Central memory CD4-positive, alpha-beta T cell (primary cell): Measurements from ENCODE around the gene CTSH.
"Not testable (repeated sequence)": the region's sequence is repeated elsewhere in the genome, so short reads cannot be mapped to it uniquely, and the experiment has no call there.

ENCODE experiments used
- DNase-seq: peaks from one replicate; pipeline ENCODE4 v3.0.0; 2022

CTSH gene

DNA sequence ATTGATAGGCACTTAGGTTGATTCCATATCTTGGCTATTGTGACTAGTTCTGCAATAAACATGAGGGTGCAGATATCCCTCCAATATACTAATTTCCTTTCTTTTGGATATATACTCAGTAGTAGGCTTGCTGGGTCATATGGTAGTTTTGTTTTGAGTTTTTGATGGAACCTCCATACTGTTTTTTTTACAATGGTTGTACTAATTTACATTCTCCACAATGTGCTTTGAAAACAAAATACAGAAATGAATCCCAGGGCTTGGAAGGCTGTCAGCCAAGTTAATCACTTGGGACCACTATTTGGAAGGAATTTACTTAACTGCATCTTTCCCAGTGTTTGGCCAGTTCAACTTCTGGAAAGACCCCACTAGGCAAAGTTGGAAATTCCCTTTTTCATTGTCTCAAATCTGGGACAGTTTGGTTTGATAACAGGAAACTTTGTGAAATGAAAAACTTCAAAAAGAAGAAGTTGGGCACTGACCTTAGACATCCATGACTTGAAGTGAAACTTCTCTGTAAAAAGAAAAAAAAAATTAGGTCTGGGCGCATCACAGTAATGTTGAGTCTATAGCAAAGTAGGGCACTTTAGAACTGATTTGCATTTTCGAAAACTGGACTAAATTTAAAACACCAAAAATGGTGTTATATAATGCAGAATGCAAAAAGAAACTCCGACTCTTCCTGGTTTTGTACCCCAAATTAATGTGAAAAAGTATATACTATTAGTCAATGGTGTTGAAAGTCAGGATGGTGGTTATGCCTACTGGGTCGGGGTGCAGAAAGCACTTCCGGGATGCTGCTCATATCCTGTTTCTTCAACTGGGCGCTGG, 6.0 kb downstream of the CTSH start:
- DNase-seq: peak; percentile 43

DNA sequence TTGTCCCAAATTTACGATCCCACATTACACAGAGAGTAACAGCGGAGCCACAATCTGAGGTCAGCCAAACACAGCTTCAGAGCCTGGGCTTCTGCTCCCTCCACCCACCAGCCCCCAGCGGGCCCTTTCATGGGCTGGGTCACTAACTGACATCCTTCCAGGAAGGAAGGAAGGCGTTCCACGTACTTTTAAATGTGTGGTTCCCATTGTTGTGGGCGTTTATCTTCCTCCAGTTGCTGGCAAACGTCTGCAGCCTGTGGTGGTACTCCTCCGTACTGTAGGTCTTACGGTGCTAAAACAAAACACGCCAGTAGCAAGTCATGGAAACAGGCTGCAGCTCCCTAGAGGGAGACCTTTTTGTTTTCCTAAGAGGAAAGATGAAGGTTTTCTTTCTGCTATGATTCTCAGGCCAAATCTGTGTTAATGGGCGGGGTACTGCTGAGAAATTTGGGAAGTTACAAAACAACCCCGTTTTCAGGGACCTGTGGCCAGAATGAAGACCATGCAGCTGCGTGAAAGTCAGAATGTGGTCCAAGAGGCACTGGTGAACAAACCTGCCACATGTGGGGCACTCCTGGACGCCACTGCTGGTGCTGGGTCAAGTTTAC, 7.6 kb downstream of the CTSH start:
- no peak for DNase-seq

DNA sequence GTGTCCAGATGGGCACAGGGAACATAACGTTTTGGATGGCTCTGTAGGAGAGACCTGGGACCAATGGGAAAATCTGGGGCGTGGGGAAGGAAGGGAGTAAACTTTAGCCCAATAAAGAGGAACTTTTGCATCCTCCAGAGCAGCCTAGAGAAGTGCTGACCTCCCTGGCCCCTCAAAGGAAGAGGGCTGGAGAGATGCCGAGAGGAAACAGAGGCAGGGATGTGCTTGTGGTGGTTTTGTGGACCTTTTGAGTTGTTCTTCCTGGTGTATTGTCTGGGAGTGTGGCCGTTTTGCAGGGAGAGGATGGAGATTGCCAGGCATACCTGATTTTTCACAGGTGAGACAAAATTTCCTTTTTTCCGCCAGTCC, 10.2 kb downstream of the CTSH start:
- no peak for DNase-seq

DNA sequence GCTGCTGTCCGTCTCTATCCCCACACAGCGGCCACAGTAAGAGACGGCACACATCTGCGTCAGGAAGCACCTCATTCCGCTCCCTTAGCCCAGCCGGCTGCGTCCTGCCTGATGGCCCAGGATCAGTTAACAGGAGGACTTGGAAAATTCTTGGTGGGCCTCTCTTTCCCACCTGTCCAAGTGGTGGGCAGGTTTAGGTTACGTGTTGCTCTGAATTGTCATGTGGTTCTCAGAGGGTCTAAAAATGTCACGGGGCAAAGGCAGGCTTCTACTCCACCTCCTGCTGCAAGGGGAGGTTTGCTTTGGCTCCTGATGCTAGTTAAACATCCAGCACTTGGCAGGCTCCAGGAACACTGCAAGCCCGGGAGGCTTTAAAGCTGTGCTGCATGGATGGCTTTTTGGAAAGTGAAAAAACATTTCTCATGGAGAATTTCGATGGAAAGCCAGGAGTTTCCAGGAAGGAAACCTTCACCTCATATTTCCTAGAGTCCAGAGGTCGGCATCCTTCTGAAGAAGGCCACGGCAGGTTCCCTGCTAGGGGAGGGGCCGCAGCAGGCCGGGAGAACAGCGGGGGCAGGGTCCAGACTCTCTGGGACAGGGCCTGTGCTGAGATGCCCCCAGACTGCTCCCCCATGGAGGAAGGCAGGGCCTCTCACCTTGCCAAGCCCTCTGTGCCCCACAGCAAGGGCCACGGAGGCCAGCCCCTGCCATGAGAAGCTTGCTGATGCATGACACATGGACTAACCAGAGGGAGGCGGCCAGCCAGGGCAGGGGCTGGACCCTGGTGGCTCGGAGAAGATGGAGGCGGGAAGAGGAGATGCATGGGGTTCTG, 10.8 kb downstream of the CTSH start:
- no peak for DNase-seq

DNA sequence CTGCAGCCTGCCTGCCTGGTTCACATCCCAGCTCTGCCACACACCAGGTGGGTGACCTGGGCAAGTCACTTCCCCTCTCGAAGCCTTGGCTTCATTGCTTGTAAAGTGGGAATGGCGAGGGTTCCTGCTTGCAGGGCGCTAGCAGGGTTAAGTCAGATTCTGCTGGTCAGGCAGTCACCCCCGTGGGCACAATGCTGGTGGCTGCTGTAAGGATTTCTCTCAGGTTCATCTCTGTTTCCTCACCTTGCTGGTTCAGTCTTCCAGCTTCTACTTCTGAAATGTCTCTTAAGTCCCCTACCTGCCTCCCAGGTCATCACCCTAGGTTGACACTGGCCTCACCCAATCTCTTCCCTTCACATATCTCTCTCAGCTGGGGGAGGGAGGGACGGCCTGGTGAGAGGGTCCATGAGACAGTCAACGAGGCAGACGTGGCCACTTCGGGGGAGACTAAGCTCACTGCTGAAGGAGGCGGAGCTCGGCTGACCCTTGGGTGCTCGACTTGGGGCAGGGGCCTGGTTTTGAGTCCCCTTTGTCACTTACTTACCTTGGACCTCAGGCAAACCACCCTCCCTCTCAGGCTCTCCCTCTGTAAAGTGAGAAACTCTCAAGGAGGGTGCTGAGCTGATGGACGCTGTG, 11.5 kb downstream of the CTSH start:
- no peak for DNase-seq

DNA sequence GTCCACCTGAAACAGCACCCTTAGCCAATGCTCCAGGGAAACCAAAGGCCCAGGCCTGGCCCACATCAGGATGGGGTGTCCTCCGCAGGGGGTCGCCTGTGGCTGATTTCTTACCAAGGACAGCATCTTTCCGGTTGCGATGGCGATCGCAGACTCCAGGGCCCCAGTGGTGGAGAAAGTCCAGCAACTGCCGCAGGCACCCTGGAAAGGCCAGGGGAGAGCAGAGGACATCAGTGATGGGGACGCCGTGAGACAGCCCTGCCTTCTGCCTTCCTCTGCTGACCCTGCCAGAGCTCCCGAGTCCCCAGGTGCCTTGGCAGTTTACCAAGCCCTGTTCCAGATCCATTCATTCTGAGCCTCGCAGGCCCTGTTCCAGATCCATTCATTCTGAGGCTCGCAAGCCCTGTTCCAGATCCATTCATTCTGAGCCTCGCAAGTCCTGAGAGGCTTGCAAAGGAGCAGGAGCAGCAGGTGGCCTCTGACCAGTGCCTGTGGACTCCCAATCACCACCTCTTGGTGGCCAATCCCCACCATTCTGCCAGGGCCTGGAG, 12.5 kb downstream of the CTSH start:
- DNase-seq: no peak

DNA sequence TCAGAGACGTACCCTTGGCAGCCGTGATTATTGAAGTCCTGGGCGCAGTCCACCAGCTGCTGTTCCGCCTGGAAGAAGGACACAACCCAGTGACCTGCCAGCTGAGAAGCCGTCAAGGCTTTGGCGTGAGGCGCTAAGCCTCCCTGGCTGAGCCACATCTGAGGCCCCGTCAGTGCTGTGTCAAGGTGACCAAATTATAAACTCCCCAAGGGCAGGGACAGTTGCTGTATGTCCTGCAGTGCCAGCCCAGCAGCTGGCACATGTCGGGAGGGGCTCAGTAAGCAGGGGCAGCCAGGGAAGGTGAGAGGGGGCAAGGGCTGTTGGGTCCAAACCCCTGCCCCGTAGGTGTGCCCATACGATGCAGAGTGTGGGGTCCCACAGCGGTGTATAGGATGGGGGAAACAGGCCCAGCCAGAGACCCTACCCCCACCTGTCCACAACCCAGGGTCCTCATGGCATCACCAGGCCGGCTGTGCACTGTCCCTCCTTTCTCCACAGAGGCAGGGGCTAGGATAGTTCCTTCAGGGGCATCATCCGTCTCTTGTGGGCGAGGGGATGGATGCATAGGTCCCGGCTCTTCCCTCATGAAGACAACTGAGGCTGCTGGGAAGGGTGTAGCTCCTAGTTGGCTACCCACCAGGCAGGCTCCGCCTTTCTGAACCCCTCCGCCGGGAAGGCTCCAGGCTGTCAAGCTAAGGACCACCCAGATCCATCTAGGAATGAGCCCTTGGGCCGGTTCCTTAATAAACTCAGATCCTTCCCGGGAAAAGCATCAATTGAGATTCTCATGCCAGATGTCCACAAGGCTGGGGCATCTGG, 13.2 kb downstream of the CTSH start:
- no peak for DNase-seq

DNA sequence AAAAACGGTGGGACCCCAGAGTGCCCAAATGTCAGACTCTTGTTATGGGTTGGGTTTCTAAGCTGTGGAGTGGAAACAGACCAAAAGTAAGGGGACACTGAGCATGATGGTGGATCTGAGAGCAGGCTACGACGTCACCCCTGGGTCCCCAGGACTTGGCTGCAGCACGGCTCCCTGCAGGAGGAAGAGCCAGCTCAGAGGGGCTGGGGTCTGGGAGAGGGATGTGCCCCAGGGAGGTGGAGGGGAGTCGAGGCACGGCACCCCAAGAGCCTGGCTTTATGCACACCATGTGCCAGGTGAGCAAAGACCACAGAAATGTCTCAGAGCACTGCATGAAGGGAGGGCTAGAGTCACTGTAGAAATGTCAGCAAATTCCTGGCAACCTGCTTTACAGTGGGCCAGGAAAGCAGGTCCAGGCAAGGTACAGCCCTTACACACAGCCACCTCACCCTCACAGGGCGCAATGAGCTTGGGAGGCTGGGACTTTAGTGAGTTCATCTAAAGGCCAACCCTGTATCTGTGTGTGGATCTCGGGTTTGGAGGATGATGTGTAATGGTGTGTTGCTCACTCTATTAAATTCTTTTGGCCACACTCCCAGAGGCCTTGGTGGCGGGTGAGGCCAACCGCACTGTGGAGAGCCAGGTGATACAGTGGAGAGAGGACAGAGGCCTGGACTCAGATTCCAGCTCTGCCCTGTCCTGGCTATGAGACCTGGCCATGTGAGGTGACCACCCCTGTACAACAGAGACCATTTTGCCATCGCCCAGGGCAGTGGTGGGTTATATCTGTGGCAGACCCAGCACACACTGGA, 14.1 kb downstream of the CTSH start:
- DNase-seq: no peak

DNA sequence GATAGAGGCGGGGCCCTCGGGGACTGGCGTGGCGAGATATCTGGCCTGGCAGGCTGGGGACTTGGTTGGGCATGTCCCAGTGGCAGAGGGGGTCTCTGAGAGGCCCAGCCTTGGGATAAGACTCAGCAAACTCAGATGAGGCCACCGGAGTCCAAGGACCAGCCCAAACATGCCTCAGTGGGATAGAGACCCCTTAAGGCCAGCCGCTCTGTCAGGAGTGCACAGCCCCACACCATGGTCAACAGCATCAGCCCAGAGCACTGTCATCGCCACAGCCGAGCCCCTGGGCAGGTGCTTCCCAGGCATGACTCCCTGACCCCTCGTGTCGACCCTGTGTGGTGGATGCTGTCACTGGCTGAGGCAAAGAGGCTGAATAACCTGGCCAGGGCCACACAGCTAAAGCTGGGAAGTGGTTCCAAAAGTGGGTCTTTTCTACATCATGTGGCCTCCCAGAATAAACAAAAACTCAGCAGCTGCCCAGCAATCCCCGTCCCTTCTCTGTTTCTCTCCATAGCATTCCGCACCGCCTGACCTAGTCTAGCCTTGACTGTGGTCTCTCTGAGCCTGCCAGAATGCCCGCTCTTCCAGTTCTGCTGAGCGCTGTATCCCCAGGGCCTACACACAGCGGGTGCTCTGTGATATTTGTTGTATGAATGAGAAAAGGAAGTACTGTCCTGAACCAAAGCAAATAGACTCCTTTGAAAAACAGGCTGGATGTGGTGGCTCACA, 15.1 kb downstream of the CTSH start:
- DNase-seq: no peak

DNA sequence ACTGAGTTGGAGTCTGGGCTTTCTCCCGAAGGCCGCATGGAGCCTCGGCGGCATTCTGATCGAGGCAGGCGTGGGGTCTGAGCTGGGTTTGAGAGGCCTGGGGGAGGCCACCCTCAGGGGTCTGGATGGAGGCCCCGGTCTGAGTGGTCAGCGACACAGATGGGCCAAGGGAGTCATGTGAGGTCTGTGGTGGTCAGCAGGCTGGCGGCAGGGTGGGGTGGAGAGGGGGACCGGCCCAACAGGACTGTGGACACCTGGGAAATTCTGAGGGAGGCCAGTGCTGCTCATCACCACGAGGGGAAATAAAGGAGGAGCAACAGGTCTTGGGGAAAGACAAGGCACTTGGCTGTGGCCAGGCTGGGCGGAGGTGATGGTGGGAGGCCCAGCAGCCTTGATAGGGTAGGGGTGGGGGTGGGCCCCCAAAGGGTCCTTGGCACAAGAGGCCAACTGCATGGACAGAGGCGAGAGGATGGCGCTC, 16.2 kb downstream of the CTSH start:
- DNase-seq: no peak

DNA sequence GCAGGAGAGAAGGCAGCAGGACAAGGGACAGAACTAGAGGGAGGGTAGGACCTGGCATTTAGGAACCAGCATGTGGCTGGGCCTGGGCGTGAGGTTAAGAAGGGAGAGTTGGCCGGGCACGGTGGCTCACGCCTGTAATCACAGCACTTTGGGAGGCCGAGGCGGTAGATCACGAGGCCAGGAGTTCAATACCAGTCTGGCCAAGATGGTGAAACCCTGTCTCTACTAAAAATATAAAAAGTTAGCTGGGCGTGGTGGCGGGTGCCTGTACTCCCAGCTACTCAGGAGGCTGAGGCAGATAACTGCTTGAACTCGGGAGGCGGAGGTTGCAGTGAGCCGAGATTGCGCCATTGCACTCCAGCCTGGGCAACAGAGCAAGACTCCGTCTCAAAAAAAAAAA, 16.7 kb downstream of the CTSH start:
- not testable (repeated sequence) for DNase-seq

DNA sequence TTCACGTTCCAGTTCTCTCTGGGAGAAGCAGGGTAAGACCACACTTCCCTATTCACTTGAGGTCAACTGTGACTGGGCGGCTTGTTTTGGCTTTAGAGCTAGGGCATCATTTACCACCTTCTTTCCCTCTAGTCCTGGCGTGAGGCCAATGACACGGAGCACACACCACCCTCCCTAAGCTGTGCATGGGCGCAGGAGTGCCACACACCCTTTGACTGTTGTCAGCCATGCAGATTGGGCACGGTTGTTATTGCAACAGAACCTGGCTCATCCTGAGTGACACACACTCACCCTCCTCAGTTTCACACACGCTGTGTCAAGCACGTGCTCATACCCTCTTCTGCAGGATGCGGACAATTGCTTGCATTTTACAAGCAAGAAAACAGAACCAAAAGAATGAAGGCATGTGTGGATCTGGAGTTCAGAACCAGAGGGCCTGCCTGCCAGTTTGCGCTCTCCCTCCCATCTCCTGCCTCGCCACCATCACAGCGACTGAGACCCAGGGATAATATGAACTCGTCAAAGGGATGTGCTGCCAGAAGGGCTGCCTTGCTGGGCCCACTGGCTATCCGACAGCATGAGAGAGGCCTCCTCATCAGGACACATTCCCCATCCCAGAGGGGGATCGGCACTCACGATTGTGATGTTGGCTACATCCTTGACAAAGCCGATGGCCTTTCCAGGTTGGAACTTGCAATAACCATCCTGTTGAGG, 17.6 kb downstream of the CTSH start:
- no peak for DNase-seq

DNA sequence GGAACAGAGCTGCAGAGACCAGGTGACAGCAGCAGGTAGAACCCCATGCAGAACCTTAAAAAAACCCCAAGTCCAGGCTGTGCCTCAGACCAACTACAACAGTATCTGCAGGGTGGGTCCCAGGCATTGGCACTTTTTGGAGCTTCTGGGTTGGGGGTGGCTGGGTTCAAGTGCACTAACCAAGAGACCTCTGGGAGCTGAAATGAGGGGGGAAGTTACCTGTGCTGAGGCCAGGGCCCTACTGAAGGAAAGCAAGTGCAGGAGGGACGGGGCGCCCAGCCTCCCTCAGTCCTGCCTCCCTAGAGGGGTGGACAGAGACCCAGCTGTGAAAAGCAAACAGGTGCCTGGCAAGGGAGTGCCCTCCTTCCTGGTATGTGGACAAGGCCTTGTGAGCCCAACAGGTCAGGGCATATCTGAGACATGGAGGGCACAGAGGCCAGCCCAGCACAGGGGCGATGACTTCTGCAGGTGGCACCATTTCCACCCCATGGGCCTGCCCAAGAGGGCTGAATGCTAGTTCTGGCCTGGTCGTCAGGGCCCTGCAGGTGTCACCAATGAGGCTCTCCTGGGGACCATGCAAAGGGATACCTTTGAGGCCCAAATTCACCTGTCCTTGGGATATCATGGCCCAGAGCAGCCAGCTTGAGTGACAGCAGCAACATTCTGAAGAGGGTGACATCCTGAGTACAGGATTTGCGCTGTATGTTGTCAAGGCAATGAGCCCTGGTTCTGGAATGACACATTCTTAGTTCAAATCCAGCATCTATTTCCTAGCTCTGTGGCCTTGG, 18.7 kb downstream of the CTSH start:
- DNase-seq: no peak

DNA sequence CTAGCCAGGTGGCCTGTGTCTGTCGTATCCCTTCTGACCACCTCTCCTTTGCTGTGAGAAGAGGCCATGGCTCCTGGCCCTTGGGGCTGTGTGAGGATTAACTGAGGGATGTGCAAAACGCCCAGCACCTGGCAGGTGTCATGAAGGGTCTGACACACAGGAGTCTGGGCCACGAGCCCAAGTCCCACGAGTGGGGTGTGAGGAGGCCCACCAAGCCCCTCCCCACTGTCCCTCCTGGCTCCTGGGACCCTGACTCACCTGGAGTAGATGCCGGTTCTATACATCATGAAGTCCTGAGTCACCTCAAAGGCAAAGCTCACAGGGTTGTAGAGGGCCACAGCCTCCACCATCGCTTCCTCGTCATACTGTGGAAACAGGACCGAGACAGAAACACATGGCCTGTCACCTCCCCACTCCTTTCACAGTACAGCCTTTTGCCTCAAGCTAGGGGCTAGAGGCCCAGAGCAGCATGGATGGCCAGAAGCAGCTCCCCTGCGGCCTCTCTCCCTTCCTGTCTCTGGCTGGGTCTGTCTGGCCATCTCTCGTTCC, 19.7 kb downstream of the CTSH start:
- DNase-seq: no peak

DNA sequence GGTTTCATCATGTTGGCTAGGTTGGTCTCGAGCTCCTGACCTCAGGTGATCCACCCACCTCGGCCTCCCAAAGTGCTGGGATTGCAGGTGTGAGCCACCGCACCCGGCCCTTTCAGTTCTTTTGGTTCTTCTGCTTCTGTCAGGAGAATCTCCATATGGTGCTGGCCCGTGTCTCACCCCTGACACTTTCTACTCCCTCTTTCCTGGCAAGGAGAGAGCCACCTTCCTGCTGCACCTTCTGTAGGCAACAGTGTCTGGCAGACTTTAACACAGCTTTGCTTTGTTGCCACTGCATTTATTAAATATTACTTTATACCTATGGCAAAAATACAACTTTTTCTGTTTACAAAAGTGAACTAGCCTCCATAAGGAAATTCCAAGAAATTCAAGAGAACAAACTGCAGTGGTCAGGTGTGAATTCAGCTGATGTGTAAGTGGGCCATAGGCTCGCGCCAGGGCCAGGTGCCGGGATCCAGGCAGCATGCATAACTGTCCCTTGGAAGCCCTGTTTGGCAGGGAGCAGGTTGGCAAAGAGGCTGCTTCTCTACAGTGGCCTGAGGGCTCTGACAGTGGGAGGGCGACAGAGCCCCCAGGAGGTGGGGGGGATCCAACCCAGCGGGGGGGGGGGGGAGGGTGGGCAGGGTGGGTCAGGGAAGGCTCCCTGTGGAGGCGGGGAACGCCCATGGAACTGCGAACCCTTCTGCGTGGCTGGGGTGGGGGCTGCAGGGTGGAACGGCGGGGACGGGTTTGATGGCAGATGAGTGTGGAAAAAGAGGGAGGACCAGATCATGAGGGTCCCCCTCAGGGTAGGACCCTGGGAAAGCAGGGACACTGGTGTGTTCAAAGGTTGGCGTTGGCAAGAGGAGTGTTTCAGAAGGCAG, 21.1 kb downstream of the CTSH start:
- DNase-seq: no peak

DNA sequence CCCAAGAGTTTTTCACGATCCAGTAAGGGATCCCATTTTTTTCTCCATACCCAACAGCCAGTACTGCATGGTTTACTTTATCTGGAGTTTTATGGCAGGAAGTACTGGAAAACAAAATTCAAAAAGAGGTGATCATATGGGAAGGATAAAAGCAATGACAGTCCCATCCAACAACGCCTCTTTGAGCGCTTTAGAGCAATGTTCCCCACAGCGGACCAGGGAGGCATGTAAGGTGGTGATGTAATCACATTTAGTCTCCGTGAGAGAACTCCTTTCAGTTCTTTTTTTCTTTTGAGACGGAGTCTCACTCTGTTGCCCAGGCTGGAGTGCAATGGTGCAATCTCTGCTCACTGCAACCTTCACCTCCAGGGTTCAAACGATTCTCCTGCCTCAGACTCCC, 21.8 kb downstream of the CTSH start:
- DNase-seq: no peak

DNA sequence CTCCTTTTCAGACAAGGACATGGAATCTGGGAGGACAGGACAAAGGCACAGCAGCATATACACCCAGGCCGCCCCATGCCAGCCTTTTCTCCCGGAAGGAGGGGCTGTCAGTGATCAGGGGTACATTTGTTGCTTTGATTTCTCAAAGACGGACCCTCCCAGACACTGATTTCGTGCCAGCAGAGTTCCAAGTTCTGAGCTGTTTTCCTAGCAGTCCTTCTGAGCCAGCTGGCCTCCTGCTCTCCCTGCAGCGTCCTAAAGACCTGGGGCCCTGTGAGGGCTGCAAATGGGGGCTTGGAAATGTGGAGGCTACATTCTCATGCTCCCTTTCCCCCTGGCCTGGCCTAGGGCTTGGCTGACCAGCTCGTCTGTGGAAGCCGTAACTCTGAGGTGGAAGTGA, 22.3 kb downstream of the CTSH start:
- DNase-seq: no peak
